ENCODE measurements around the gene CRAMP1.
"Not testable (repeated sequence)": the region's sequence is repeated elsewhere in the genome, so short reads cannot be mapped to it uniquely, and the experiment has no call there.

Gene CRAMP1

DNA sequence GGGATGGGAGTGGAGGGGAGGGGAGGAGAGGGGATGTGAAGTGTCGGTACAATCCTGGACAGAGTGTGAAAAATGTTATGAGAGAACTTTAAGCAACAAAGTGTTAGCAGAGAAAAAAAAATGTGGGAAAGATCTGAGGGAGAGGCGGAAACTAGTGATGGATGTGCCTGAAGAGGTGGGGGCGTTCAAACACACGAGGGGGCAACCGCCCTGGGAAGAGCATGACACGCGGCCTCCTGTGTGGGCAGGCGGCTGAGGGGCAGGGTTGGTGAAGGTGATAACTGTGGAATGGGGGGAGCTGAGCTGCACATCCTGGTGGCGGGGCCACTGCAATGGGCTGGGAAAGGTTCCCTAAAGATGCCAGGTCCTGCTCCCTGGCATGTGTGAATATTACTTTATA is 30.4 kb upstream of the CRAMP1 start:
- no peak overlapping the region for H3K4me3 ChIP-seq (ENCODE audit: low read depth, low read length)

GRCh38 chr16:1583180-1583579 is 29.0 kb upstream of the CRAMP1 start:
- TF ChIP-seq, protein P1, sequence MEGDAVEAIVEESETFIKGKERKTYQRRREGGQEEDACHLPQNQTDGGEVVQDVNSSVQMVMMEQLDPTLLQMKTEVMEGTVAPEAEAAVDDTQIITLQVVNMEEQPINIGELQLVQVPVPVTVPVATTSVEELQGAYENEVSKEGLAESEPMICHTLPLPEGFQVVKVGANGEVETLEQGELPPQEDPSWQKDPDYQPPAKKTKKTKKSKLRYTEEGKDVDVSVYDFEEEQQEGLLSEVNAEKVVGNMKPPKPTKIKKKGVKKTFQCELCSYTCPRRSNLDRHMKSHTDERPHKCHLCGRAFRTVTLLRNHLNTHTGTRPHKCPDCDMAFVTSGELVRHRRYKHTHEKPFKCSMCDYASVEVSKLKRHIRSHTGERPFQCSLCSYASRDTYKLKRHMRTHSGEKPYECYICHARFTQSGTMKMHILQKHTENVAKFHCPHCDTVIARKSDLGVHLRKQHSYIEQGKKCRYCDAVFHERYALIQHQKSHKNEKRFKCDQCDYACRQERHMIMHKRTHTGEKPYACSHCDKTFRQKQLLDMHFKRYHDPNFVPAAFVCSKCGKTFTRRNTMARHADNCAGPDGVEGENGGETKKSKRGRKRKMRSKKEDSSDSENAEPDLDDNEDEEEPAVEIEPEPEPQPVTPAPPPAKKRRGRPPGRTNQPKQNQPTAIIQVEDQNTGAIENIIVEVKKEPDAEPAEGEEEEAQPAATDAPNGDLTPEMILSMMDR (conservative IDR thresholded peaks at IDR 0.05; ENCODE audit: low read depth, low read length), result peak; percentile 20
- H3K4me3 ChIP-seq (ENCODE audit: low read depth, low read length), result no peak overlapping the region
- no peak for DNase-seq (ENCODE audit: low read depth)

More for the DNA sequence above, 30.4 kb upstream of the CRAMP1 start:
- TF ChIP-seq, protein P1 (conservative IDR thresholded peaks at IDR 0.05; ENCODE audit: low read depth, low read length), result no peak
- DNase-seq (ENCODE audit: low read depth), result no peak

GRCh38 chr16:1584926-1585484 is 27.2 kb upstream of the CRAMP1 start:
- TF ChIP-seq, protein P1 (conservative IDR thresholded peaks at IDR 0.05; ENCODE audit: low read depth, low read length), result no peak
- no peak for DNase-seq (ENCODE audit: low read depth)
- no peak overlapping the region for H3K4me3 ChIP-seq (ENCODE audit: low read depth, low read length)

DNA sequence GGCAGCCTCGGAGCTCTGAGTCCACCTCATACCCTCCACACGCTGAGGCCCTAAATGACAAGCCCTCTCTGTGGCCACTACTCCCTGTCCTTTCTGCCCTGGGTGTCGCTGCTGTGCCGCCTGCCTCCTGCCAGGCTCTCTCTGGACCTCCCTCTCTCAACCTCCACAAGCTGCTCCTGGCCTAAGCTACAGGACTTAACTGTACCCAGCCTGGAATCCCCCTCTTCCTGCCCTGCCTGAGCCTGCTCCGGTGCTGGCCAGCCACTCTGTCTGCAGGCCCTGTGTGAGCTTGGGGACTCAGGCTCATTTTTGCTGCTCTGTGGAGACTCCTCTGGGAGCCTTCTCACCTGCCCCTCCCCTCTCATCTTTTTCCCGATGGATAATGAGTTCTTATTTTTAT is 21.8 kb upstream of the CRAMP1 start:
- TF ChIP-seq, protein P1 (conservative IDR thresholded peaks at IDR 0.05; ENCODE audit: low read depth, low read length), result no peak
- H3K4me3 ChIP-seq (ENCODE audit: low read depth, low read length), result no peak overlapping the region
- DNase-seq (ENCODE audit: low read depth), result no peak

DNA sequence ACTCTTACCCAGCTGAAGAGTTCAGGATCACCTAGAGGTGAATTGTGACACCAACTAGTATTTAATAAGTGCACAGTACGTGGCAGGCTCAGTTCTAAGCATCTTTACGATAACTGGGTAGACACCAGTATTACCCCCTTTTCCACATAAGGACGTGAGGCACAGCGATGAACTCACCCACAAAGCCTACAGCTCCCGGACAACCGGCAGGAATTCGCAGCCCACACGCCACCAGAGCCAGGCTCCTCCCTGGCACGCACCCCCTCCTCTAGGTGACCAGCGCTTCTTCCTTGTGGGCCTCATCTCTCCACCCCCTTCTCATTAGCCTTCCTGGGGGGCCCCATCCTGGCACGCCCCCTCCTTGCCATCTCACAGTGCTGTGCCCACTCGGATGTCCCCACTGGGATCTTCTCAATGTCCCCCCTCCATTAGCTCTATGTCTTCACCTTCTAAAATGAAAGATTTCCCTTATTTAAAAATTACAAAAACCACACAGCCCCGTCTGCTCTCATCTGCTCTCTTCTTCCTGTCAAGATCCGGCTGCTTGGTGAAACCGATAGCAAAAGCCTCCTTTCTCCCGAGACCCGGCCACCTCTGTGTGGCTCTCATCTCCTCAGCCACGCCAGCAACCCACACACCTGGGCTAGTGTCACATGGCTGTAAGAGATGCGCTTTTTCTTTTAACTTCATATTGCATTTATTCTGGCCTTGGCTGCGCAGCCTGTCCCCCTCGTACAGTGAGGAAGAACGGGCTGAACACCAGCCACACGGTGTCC is 21.0 kb upstream of the CRAMP1 start:
- H3K4me3 ChIP-seq (ENCODE audit: low read depth, low read length), result no peak overlapping the region
- TF ChIP-seq, protein P1 (conservative IDR thresholded peaks at IDR 0.05; ENCODE audit: low read depth, low read length), result no peak
- no peak for DNase-seq (ENCODE audit: low read depth)

GRCh38 chr16:1592446-1592845 is 19.7 kb upstream of the CRAMP1 start:
- no peak for DNase-seq (ENCODE audit: low read depth)
- TF ChIP-seq, protein P1 (conservative IDR thresholded peaks at IDR 0.05; ENCODE audit: low read depth, low read length), result no peak
- no peak overlapping the region for H3K4me3 ChIP-seq (ENCODE audit: low read depth, low read length)

DNA sequence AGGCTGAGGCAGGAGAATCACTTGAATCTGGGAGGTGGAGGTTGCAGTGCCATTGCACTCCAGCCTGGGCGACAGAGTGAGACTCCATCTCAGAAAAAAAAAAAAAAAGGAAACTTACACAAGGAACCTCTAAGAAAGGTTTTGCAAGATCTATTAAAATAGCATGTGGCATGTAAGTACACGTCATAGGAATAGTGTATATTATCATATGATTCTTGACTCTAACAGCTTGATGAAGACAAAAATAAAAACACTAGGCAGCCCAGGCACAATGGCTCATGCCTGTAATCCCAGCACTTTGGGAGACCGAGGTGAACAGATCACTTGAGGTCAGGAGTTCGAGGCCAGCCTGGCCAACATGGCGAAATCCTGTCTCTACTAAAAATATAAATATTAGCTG is 16.6 kb upstream of the CRAMP1 start:
- not testable (repeated sequence) for DNase-seq (ENCODE audit: low read depth); H3K4me3 ChIP-seq (ENCODE audit: low read depth, low read length)
